HepG2 (cell line): ENCODE results near the gene DRC7. TPM values are rescaled to one million over a fixed set of nuclear protein-coding genes. Genes with fewer than 3 reads are reported as not detected.

Source experiments
- ATAC-seq: fragments of 200-7000 bp; cut with Tn5 transposase; 3 replicates; pipeline ENCODE4 v1.9.1; 2020; ENCODE audit warnings: mild to moderate bottlenecking, moderate library complexity
- BruUV-seq: library from RNA; stranded (reverse); fragments of 400-500 nt; replicated peaks from 2 replicates; lab custom pipeline; 2021; lab: Mats Ljungman, UMichigan
- CTCF ChIA-PET: fragments of 300-600 bp; formaldehyde crosslinking; extraction: SDS; loops from one replicate; lab custom pipeline; 2021; ENCODE audit warnings: low total read pairs, inconsistent platforms, low intra/inter-chr PET ratio; lab: Yijun Ruan, JAX
- POLR2A ChIA-PET: fragments of 350-600 bp; sonication (Branson Sonifier 250); formaldehyde crosslinking; loops from one replicate; lab custom pipeline; 2020; ENCODE audit warnings: antibody characterized with exemption, inconsistent platforms; lab: Yijun Ruan, JAX
- DNase-seq: peaks from one replicate; pipeline ENCODE4 v3.0.0-alpha.2; 2015; ENCODE audit warnings: low spot score
- FAIRE-seq: peaks from 3 replicates; lab custom pipeline; 2011; peaks lifted over from hg19 to GRCh38; lab: Jason Lieb, UNC
- H2AFZ ChIP-seq: one replicate; pipeline ENCODE4 v1.6.1; 2011; ENCODE audit warnings: low read length, inconsistent platforms
- H3K27ac ChIP-seq: fragments of 300-600 bp; 3 replicates; pipeline ENCODE4 v1.8.0; 2011; ENCODE audit warnings: mixed run types, mild to moderate bottlenecking, mixed read lengths, low read length, inconsistent platforms; ENCODE audit not compliant: insufficient read depth; ENCODE audit errors: extremely low read length
- H3K27me3 ChIP-seq, 2 experiments: fragments of 200-600 bp in 1 of 2; 2 replicates in 1 of 2; 3 replicates in 1 of 2; pipeline versions ENCODE4 v1.6.0 to v1.8.0; 2011; ENCODE audit warnings: low read length in 2 of 2, mild to moderate bottlenecking in 2 of 2, moderate library complexity in 2 of 2, inconsistent platforms in 1 of 2; ENCODE audit not compliant: insufficient read depth in 2 of 2, control insufficient read depth in 1 of 2
- H3K36me3 ChIP-seq, 2 experiments: fragments of 200-600 bp in 1 of 2; replicated peaks in 1 of 2; 2 replicates in 1 of 2; 3 replicates in 1 of 2; pipeline versions ENCODE4 v1.5.1 to v1.8.0; 2011; ENCODE audit warnings: low read length in 2 of 2, inconsistent platforms in 1 of 2; ENCODE audit not compliant: insufficient read depth in 2 of 2, control insufficient read depth in 1 of 2
- H3K4me1 ChIP-seq: 2 replicates; pipeline ENCODE4 v1.5.1; 2012; ENCODE audit warnings: low read length, inconsistent platforms; ENCODE audit not compliant: insufficient read depth
- H3K4me2 ChIP-seq: 2 replicates; pipeline ENCODE4 v1.6.0; 2011; ENCODE audit warnings: low read depth, low read length, inconsistent platforms
- H3K4me3 ChIP-seq, 3 experiments: fragments of 200-600 bp in 1 of 3; sonication (generic), shearing (Covaris generic) in 1 of 3; replicated peaks in 1 of 3; 2 replicates each; pipeline ENCODE4 v1.5.1; 2011 to 2016; ENCODE audit warnings: low read length in 3 of 3, inconsistent platforms in 2 of 3, low read depth in 2 of 3, mild to moderate bottlenecking in 2 of 3, control low read depth in 1 of 3, mixed read lengths in 1 of 3; ENCODE audit not compliant: insufficient read depth in 1 of 3
- H3K79me2 ChIP-seq: one replicate; pipeline ENCODE4 v1.6.1; 2011; ENCODE audit warnings: low read length, inconsistent platforms; ENCODE audit not compliant: insufficient read depth
- H3K9ac ChIP-seq: 2 replicates; pipeline ENCODE4 v1.6.0; 2011; ENCODE audit warnings: mild to moderate bottlenecking, low read depth, low read length, inconsistent platforms; ENCODE audit not compliant: insufficient read depth
- H3K9me3 ChIP-seq: 2 replicates; pipeline ENCODE4 v1.5.1; 2012; ENCODE audit warnings: mild to moderate bottlenecking, low read length
- H4K20me1 ChIP-seq: 2 replicates; pipeline ENCODE4 v1.6.0; 2011; ENCODE audit warnings: inconsistent platforms, mild to moderate bottlenecking, low read length, moderate library complexity; ENCODE audit not compliant: insufficient read depth
- ARID5B ChIP-seq: IDR thresholded peaks from 2 replicates; pipeline ENCODE4 v1.4.0; 2020; ENCODE audit warnings: mild to moderate bottlenecking, missing genetic modification reagents
- CAMTA2 ChIP-seq: sonication (generic); formaldehyde crosslinking; IDR thresholded peaks from 2 replicates; pipeline ENCODE4 v1.4.0; 2020; ENCODE audit warnings: mild to moderate bottlenecking, missing genetic modification reagents, borderline replicate concordance
- FLYWCH1 ChIP-seq: sonication (generic); formaldehyde crosslinking; IDR thresholded peaks from 2 replicates; pipeline ENCODE4 v1.8.1; 2023; ENCODE audit warnings: mild to moderate bottlenecking, missing genetic modification reagents
- JUNB ChIP-seq: sonication (generic); formaldehyde crosslinking; IDR thresholded peaks from 2 replicates; pipeline ENCODE4 v1.8.0; 2022; ENCODE audit warnings: missing genetic modification reagents, mild to moderate bottlenecking, borderline replicate concordance
- NFIB ChIP-seq: sonication (generic); formaldehyde crosslinking; IDR thresholded peaks from 2 replicates; pipeline ENCODE4 v1.9.0; 2021; ENCODE audit warnings: missing genetic modification reagents, mild to moderate bottlenecking, borderline replicate concordance
- ZMYM2 ChIP-seq: sonication (generic); formaldehyde crosslinking; IDR thresholded peaks from 2 replicates; pipeline ENCODE4 v1.8.0; 2022; ENCODE audit warnings: mild to moderate bottlenecking, missing genetic modification reagents
- ZNF160 ChIP-seq: sonication (generic); formaldehyde crosslinking; IDR thresholded peaks from 2 replicates; pipeline ENCODE4 v1.8.0; 2022; ENCODE audit warnings: mild to moderate bottlenecking, inconsistent platforms, missing genetic modification reagents
- ZNF350 ChIP-seq: sonication (generic); formaldehyde crosslinking; IDR thresholded peaks from 2 replicates; pipeline ENCODE4 v1.4.0; 2020; ENCODE audit warnings: mild to moderate bottlenecking, low read depth, missing genetic modification reagents, borderline replicate concordance
- ZNF468 ChIP-seq: sonication (generic); formaldehyde crosslinking; IDR thresholded peaks from 2 replicates; pipeline ENCODE4 v1.8.0; 2022; ENCODE audit warnings: mild to moderate bottlenecking, moderate library complexity, missing genetic modification reagents
- ZNF530 ChIP-seq: sonication (generic); formaldehyde crosslinking; IDR thresholded peaks from 2 replicates; pipeline ENCODE4 v1.5.0; 2020; ENCODE audit warnings: low read depth, mild to moderate bottlenecking, missing genetic modification reagents
- ZNF619 ChIP-seq: sonication (generic); formaldehyde crosslinking; IDR thresholded peaks from 2 replicates; pipeline ENCODE4 v1.4.0; 2020; ENCODE audit warnings: mild to moderate bottlenecking, missing genetic modification reagents
- ZNF749 ChIP-seq: sonication (generic); formaldehyde crosslinking; IDR thresholded peaks from 2 replicates; pipeline ENCODE4 v1.8.0; 2022; ENCODE audit warnings: mild to moderate bottlenecking, missing genetic modification reagents, moderate library complexity, borderline replicate concordance
- WGBS: methylation state at CpG from one replicate; pipeline ENCODE4 v1.1.6; 2017; ENCODE audit warnings: low lambda C conversion rate; 5-methylcytosine and 5-hydroxymethylcytosine counted together
- in situ Hi-C: cut with HindIII; loops from 2 replicates; pipeline ENCODE4 v1.10.0; 2017; ENCODE audit warnings: low pct_unique_long_range_greater_than_20kb; ENCODE audit not compliant: extremely low pct_ligation_motif_present
- intact Hi-C: fragments of 100-400 bp; cut with micrococcal nuclease; formaldehyde crosslinking; loops from one replicate; pipeline ENCODE4 v1.10.0; 2022; ENCODE audit not compliant: unreplicated experiment
- polyA plus RNA-seq, 8 experiments: library from polyadenylated mRNA; depleted of rRNA in 3 of 8; stranded (reverse) in 7 of 8; unstranded in 1 of 8; fragments of >200 nt; fragmentation: Illumina TruSeq in 4 of 8; extraction: Trizol in 4 of 8; gene quantifications; 2 replicates each; pipeline versions ENCODE4 v1.2.1 to v1.2.3, GENCODE V29; 2011 to 2016; ENCODE audit warnings: low read depth in 4 of 8, missing spikeins in 1 of 8, mixed read lengths in 1 of 8; ENCODE audit not compliant: insufficient read depth in 1 of 8
- total RNA-seq, 5 experiments: library from RNA; depleted of rRNA; stranded (reverse); fragments of >200 nt; fragmentation: Illumina TruSeq; extraction: Trizol; gene quantifications; 2 replicates each; pipeline ENCODE4 v1.2.3, GENCODE V29; 2016; ENCODE audit warnings: low read depth in 1 of 5
- TF ChIP-seq, protein P1 (sequence below): sonication (generic); formaldehyde crosslinking; IDR thresholded peaks from 2 replicates; pipeline ENCODE4 v1.4.0; 2020; ENCODE audit warnings: missing genetic modification reagents

The DRC7 gene
- total and polyA plus RNA-seq, 2 of the 13 experiments (the other 11 are each of a cell fraction or from before 2014, with no cell fraction given) = 2.7 to 3.4 TPM

DNA sequence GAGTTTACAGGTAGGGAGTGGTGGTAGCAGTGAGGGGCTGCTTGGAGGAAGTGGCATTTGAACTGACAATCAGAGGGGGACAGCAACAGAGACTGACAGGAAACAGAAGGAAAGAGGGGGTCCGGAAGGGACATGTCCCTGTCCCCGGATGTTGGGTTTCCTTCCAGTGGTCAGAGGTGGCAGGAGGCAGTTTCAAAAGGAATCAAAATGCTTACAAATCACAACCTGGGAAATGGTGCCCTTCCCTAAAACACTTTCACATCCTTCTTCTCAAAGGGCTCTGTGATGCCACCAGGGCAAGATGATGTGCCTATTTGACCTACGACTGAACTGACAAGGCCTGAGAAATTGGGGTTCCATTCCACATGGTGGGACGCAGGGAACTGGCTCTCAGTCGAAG is 46.5 kb upstream of the DRC7 start:
- H3K27ac ChIP-seq = no peak overlapping the region
- DNase-seq (no peak), FAIRE-seq (no peak), ATAC-seq (no peak)
- no peak overlapping the region for H2AFZ ChIP-seq
- no TSS peak for BruUV-seq
- 87% methylated on average over 4 of the region's 5 CpGs for WGBS
- H3K9ac ChIP-seq = no peak overlapping the region
- intact Hi-C loops = no loop called here
- no peak overlapping the region for H3K4me3 ChIP-seq
- H3K4me1 ChIP-seq = peaks cover 32% of the 10 kb centered on the region
- ChIA-PET CTCF (interaction anchor here (0.8 to 12.3 kb wide), 17 partner anchors 8 to 135 kb away, joined by 3 to 571 read pairs (median 8); partner anchors contain the start of gene ADGRG3), POLR2A (interaction anchor here (0.5 to 3.3 kb wide), 3 partner anchors 13 to 41 kb away, joined by 3 to 22 read pairs (median 3); no protein-coding TSS in a partner anchor)
- no peak overlapping the region for H3K4me2 ChIP-seq
- in situ Hi-C loops = loop anchor here (5.0 kb wide), 1 partner anchor 46 kb away; no protein-coding TSS in a partner anchor
- TF ChIP-seq FLYWCH1 (CRISPR knock-in tag) (no peak), ZNF749 (CRISPR knock-in tag) (no peak), ZNF160 (CRISPR knock-in tag) (no peak), ARID5B (CRISPR knock-in tag) (no peak), ZNF350 (no peak), CAMTA2 (CRISPR knock-in tag) (no peak), ZNF619 (CRISPR knock-in tag) (no peak), ZNF468 (CRISPR knock-in tag) (no peak), NFIB (no peak), ZNF530 (CRISPR knock-in tag) (no peak), JUNB (CRISPR knock-in tag) (no peak), ZMYM2 (no peak; the same call in 1 of the 2 replicates)
- TF ChIP-seq, protein P1, sequence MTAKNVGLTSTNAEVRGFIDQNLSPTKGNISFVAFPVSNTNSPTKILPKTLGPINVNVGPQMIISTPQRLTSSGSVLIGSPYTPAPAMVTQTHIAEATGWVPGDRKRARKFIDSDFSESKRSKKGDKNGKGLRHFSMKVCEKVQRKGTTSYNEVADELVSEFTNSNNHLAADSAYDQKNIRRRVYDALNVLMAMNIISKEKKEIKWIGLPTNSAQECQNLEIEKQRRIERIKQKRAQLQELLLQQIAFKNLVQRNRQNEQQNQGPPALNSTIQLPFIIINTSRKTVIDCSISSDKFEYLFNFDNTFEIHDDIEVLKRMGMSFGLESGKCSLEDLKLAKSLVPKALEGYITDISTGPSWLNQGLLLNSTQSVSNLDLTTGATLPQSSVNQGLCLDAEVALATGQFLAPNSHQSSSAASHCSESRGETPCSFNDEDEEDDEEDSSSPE = no peak
- no peaks in the 10 kb centered on the region for H3K9me3 ChIP-seq
- no peaks in the 10 kb centered on the region for H3K36me3 ChIP-seq
- H3K79me2 ChIP-seq = no peaks in the 10 kb centered on the region
- no peaks in the 10 kb centered on the region for H3K27me3 ChIP-seq
- no peaks in the 10 kb centered on the region for H4K20me1 ChIP-seq
